B cell (primary cell): ENCODE measurements around the gene MEIKIN. TPM values are rescaled to one million over a fixed set of nuclear protein-coding genes. Genes with fewer than 3 reads are reported as not detected.

ENCODE experiments used
- ATAC-seq: fragments of 200-7000 bp; cut with Tn5 transposase; one replicate; pipeline ENCODE4 v1.10.0; 2021; ENCODE audit warnings: low read depth, mild to moderate bottlenecking, moderate number of reproducible peaks, moderate library complexity
- CTCF ChIA-PET: fragments of 350-600 bp; sonication (Branson Sonifier 250); formaldehyde crosslinking; loops from one replicate; lab custom pipeline; 2021; ENCODE audit warnings: antibody characterized with exemption, inconsistent platforms; lab: Charles Lee
- POLR2A ChIA-PET: fragments of 350-600 bp; sonication (Branson Sonifier 250); formaldehyde crosslinking; loops from one replicate; lab custom pipeline; 2021; ENCODE audit warnings: antibody characterized with exemption; lab: Charles Lee
- DNase-seq: peaks from one replicate; pipeline ENCODE4 v3.0.0; 2013
- H2AFZ ChIP-seq: 2 replicates; pipeline ENCODE4 v1.6.1; 2012; ENCODE audit warnings: mild to moderate bottlenecking, low read depth, low read length; ENCODE audit not compliant: insufficient read depth, poor library complexity, severe bottlenecking
- H3K27ac ChIP-seq, 2 donors: 1 replicate in 1 of 2; 2 replicates in 1 of 2; pipeline ENCODE4 v1.5.1; 2012 to 2013; ENCODE audit warnings: low read length in 2 of 2, mild to moderate bottlenecking in 2 of 2, moderate library complexity in 1 of 2
- H3K27me3 ChIP-seq, 4 experiments: fragments of 200-600 bp in 1 of 4; sonication (generic) in 1 of 4; replicated peaks in 1 of 4; 1 replicate in 2 of 4; 2 replicates in 2 of 4; pipeline versions ENCODE4 v1.6.1 to v1.7.0; 2013 to 2016; ENCODE audit warnings: low read length in 3 of 4, mild to moderate bottlenecking in 2 of 4, mixed read lengths in 1 of 4, moderate library complexity in 1 of 4; ENCODE audit not compliant: insufficient read depth in 4 of 4, control insufficient read depth in 3 of 4; ENCODE audit errors: control extremely low read depth in 1 of 4
- H3K36me3 ChIP-seq, 2 experiments: replicated peaks in 1 of 2; 1 replicate in 1 of 2; 2 replicates in 1 of 2; pipeline versions ENCODE4 v1.6.1 to v1.7.1; 2013; ENCODE audit warnings: low read length in 1 of 2; ENCODE audit not compliant: insufficient read depth in 2 of 2, control insufficient read depth in 1 of 2; ENCODE audit errors: control extremely low read depth in 1 of 2, extremely low read depth in 1 of 2
- H3K4me1 ChIP-seq, 2 donors: fragments of 200-600 bp in 1 of 2; sonication (generic) in 1 of 2; 1 replicate in 1 of 2; 2 replicates in 1 of 2; pipeline versions ENCODE4 v1.5.1 to v1.6.1; 2013 to 2017; ENCODE audit warnings: low read length in 2 of 2; ENCODE audit not compliant: control insufficient read depth in 2 of 2, insufficient read depth in 2 of 2
- H3K4me2 ChIP-seq: replicated peaks from 2 replicates; pipeline ENCODE3; 2012; ENCODE audit warnings: mild to moderate bottlenecking, low read depth, low read length; ENCODE audit not compliant: poor library complexity, severe bottlenecking
- H3K4me3 ChIP-seq, 5 experiments: fragments of 200-600 bp in 1 of 5; sonication (generic) in 1 of 5; 1 replicate in 3 of 5; 2 replicates in 2 of 5; pipeline versions ENCODE4 v1.5.1 to v1.7.0; 2011 to 2016; ENCODE audit warnings: low read length in 4 of 5, mild to moderate bottlenecking in 4 of 5, low read depth in 2 of 5, control low read depth in 1 of 5, moderate library complexity in 1 of 5; ENCODE audit not compliant: insufficient read depth in 1 of 5; ENCODE audit errors: control extremely low read depth in 1 of 5, extremely low read depth in 1 of 5
- H3K79me2 ChIP-seq: fragments of 200-600 bp; sonication (generic); one replicate; pipeline ENCODE4 v1.6.0; 2016; ENCODE audit warnings: low read length; ENCODE audit not compliant: control insufficient read depth, insufficient read depth
- H3K9ac ChIP-seq: fragments of 200-600 bp; sonication (generic); 2 replicates; pipeline ENCODE4 v1.6.1; 2017; ENCODE audit warnings: mild to moderate bottlenecking, low read length, moderate library complexity
- H3K9me3 ChIP-seq, 3 donors: one replicate each; pipeline versions ENCODE4 v1.6.1 to v1.7.1; 2013; ENCODE audit warnings: low read length in 2 of 3; ENCODE audit not compliant: control insufficient read depth in 2 of 3, insufficient read depth in 1 of 3; ENCODE audit errors: control extremely low read depth in 1 of 3
- H4K20me1 ChIP-seq: 2 replicates; pipeline ENCODE4 v1.6.0; 2012; ENCODE audit warnings: mild to moderate bottlenecking, low read length; ENCODE audit not compliant: insufficient read depth, control insufficient read depth, poor library complexity, severe bottlenecking
- H3K27ac Mint-ChIP-seq: one replicate; pipeline ENCODE4 v1.8.0; 2021; ENCODE audit warnings: mixed read lengths
- H3K27me3 Mint-ChIP-seq: one replicate; pipeline ENCODE4 v1.8.0; 2021; ENCODE audit warnings: mixed read lengths
- H3K4me1 Mint-ChIP-seq: one replicate; pipeline ENCODE4 v1.8.0; 2021; ENCODE audit warnings: mixed read lengths
- H3K4me3 Mint-ChIP-seq: one replicate; pipeline ENCODE4 v1.8.0; 2021; ENCODE audit warnings: mixed read lengths
- H3K9me3 Mint-ChIP-seq: one replicate; pipeline ENCODE4 v1.8.0; 2022; ENCODE audit warnings: mixed read lengths; ENCODE audit not compliant: insufficient read depth
- EZH2 ChIP-seq: IDR thresholded peaks from 2 replicates; pipeline ENCODE4 v1.6.1; 2012; ENCODE audit warnings: borderline replicate concordance, low read depth, mild to moderate bottlenecking, moderate library complexity, low read length; ENCODE audit not compliant: insufficient read depth, poor library complexity, severe bottlenecking
- WGBS: methylation state at CpG from one replicate; pipeline ENCODE4 v1.1.5; 2013; ENCODE audit warnings: missing lambda C conversion rate; ENCODE audit not compliant: insufficient coverage; 5-methylcytosine and 5-hydroxymethylcytosine counted together
- intact Hi-C: fragments of 100-400 bp; cut with micrococcal nuclease; formaldehyde crosslinking; loops from one replicate; pipeline ENCODE4 v1.10.0; 2022
- polyA plus RNA-seq: library from polyadenylated mRNA; depleted of rRNA; stranded (reverse); fragments of >200 nt; gene quantifications from 2 replicates; pipeline ENCODE4 v1.2.3, GENCODE V29; 2012
- total RNA-seq, 2 donors: library from RNA; stranded (reverse); fragments of 120-200 nt in 1 of 2; gene quantifications; 1 replicate in 1 of 2; 2 replicates in 1 of 2; pipeline versions ENCODE4 v1.2.3 to v1.2.4, GENCODE V29; 2013 to 2022
- TF ChIP-seq, protein P1 (sequence below): fragments of 200-600 bp; IDR thresholded peaks from one replicate; pipeline ENCODE4 v1.8.0; 2022; ENCODE audit warnings: antibody characterized with exemption, mild to moderate bottlenecking

Gene MEIKIN
- total and polyA plus RNA-seq, 2 donors (not counting 1 experiment from before 2014, with no cell fraction given): not detected

DNA sequence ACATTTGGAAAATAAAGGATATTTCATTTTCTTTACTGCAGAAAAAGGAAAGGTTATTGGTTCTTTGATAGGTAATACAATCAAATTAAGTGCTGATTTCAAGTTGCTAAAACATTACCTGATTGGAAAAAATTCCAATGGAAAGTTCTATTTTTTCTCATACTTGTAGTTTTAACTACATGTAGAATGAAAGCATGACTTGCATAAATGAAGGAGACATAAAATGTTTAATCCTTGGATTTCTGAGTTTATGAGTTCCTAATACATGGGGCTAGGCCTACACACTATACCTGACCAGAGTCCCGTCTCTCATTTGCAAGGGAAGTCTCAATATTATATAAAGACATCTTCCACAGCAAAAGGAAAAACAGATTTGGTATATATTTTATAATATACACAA lies 5.2 kb upstream of the MEIKIN start:
- no CpG with 5 or more reads among the region's 1 CpG for WGBS
- H3K4me2 ChIP-seq: no peak overlapping the region
- H3K27ac ChIP-seq: no peak overlapping the region
- H3K36me3 ChIP-seq: no peaks in the 10 kb centered on the region
- H3K4me1 ChIP-seq: no peaks in the 10 kb centered on the region
- H3K4me1 Mint-ChIP-seq: no peaks in the 10 kb centered on the region
- no peak overlapping the region for H2AFZ ChIP-seq
- peaks cover 9% of the 10 kb centered on the region for H3K27me3 Mint-ChIP-seq
- H4K20me1 ChIP-seq: no peaks in the 10 kb centered on the region
- TF ChIP-seq, protein P1, sequence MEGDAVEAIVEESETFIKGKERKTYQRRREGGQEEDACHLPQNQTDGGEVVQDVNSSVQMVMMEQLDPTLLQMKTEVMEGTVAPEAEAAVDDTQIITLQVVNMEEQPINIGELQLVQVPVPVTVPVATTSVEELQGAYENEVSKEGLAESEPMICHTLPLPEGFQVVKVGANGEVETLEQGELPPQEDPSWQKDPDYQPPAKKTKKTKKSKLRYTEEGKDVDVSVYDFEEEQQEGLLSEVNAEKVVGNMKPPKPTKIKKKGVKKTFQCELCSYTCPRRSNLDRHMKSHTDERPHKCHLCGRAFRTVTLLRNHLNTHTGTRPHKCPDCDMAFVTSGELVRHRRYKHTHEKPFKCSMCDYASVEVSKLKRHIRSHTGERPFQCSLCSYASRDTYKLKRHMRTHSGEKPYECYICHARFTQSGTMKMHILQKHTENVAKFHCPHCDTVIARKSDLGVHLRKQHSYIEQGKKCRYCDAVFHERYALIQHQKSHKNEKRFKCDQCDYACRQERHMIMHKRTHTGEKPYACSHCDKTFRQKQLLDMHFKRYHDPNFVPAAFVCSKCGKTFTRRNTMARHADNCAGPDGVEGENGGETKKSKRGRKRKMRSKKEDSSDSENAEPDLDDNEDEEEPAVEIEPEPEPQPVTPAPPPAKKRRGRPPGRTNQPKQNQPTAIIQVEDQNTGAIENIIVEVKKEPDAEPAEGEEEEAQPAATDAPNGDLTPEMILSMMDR: no peak
- TF ChIP-seq EZH2: no peak
- no peak overlapping the region for H3K9ac ChIP-seq
- DNase-seq (no peak), ATAC-seq (no peak)
- ChIA-PET POLR2A (no interaction called here), CTCF (no interaction called here)
- peaks cover 0 to 2% (median 0%) of the 10 kb centered on the region in 3 donors for H3K9me3 ChIP-seq
- no peaks in the 10 kb centered on the region for H3K79me2 ChIP-seq
- H3K27me3 ChIP-seq: peaks cover 0 to 5% (median 0%) of the 10 kb centered on the region in 4 experiments
- H3K27ac Mint-ChIP-seq: no peak overlapping the region
- no peak overlapping the region for H3K4me3 ChIP-seq
- intact Hi-C loops: no loop called here
- no peak overlapping the region for H3K4me3 Mint-ChIP-seq
- no peaks in the 10 kb centered on the region for H3K9me3 Mint-ChIP-seq

DNA sequence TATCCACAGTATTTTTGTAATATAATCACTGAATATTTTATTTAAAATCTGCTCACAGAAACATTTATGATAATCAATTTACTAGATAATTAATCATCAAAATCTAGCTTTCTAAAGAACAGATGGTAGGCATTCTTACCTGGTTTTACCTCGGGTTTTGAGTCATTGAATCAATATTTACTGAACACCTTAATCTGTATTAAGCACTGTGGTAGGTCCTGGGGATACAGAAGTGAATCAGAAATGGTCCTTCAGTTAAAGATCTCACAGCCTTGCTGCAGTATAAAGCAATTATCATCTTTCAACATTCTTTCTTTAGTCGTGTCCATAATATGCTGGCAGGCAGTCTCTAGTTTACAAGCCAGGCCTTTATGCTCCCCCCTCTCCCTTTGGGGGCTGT lies 2.0 kb upstream of the MEIKIN start:
- Histone ChIP-seq H3K27me3 (peaks cover 0 to 5% (median 0%) of the 10 kb centered on the region in 4 experiments), H2AFZ (no peak overlapping the region), H3K9me3 (peaks cover 0 to 11% (median 0%) of the 10 kb centered on the region in 3 donors), H3K4me2 (no peak overlapping the region), H3K79me2 (no peaks in the 10 kb centered on the region), H3K27ac (no peak overlapping the region), H4K20me1 (no peaks in the 10 kb centered on the region), H3K9ac (no peak overlapping the region), H3K4me1 (no peaks in the 10 kb centered on the region), H3K36me3 (no peaks in the 10 kb centered on the region), H3K4me3 (no peak overlapping the region)
- H3K9me3 Mint-ChIP-seq: no peaks in the 10 kb centered on the region
- no CpG with 5 or more reads among the region's 2 CpGs for WGBS
- DNase-seq (no peak), ATAC-seq (no peak)
- ChIA-PET CTCF (interaction anchor here (1.3 kb wide), 1 partner anchor 358 kb away, joined by 3 read pairs; no protein-coding TSS in a partner anchor), POLR2A (no interaction called here)
- no peak overlapping the region for H3K27ac Mint-ChIP-seq
- H3K4me3 Mint-ChIP-seq: no peak overlapping the region
- TF ChIP-seq EZH2: no peak
- TF ChIP-seq, protein P1: no peak
- peaks cover 5% of the 10 kb centered on the region for H3K27me3 Mint-ChIP-seq
- intact Hi-C loops: no loop called here
- peaks cover 8% of the 10 kb centered on the region for H3K4me1 Mint-ChIP-seq
